Mucosa of stomach (tissue), 1 donor: ENCODE measurements around the gene PKNOX2.

Source experiments
- H3K27me3 ChIP-seq: one replicate; pipeline ENCODE4 v1.7.0; 2013; ENCODE audit warnings: mild to moderate bottlenecking, low read length; ENCODE audit not compliant: control insufficient read depth, insufficient read depth
- H3K36me3 ChIP-seq: one replicate; pipeline ENCODE4 v1.7.0; 2013; ENCODE audit warnings: low read length; ENCODE audit not compliant: control insufficient read depth, insufficient read depth
- H3K4me1 ChIP-seq: one replicate; pipeline ENCODE4 v1.7.0; 2013; ENCODE audit warnings: mild to moderate bottlenecking, low read length; ENCODE audit not compliant: control insufficient read depth, insufficient read depth
- H3K4me3 ChIP-seq: one replicate; pipeline ENCODE4 v1.7.0; 2013; ENCODE audit warnings: low read length
- H3K9ac ChIP-seq: one replicate; pipeline ENCODE4 v1.7.0; 2013; ENCODE audit warnings: mild to moderate bottlenecking, low read length, moderate library complexity
- H3K9me3 ChIP-seq: one replicate; pipeline ENCODE4 v1.7.0; 2013; ENCODE audit warnings: mild to moderate bottlenecking, low read length, moderate library complexity; ENCODE audit not compliant: control insufficient read depth
- donor health status: Pancreatic carcinoma.

Gene PKNOX2

GRCh38 chr11:125407046-125407445 lies 242.5 kb downstream of the PKNOX2 start:
- H3K27me3 ChIP-seq: peaks cover 26% of the 10 kb centered on the region
- no peak overlapping the region for H3K9ac ChIP-seq
- H3K9me3 ChIP-seq: no peaks in the 10 kb centered on the region
- H3K36me3 ChIP-seq: no peaks in the 10 kb centered on the region
- no peak overlapping the region for H3K4me3 ChIP-seq
- H3K4me1 ChIP-seq: peaks cover 5% of the 10 kb centered on the region

GRCh38 chr11:125408311-125408711 lies 243.8 kb downstream of the PKNOX2 start:
- Histone ChIP-seq H3K9ac (no peak overlapping the region), H3K36me3 (no peaks in the 10 kb centered on the region), H3K4me1 (peaks cover 5% of the 10 kb centered on the region), H3K4me3 (no peak overlapping the region), H3K9me3 (no peaks in the 10 kb centered on the region), H3K27me3 (peaks cover 26% of the 10 kb centered on the region)

- no peaks in the 10 kb centered on the region for H3K4me1 ChIP-seq
- no peak overlapping the region for H3K4me3 ChIP-seq
- peaks cover 18% of the 10 kb centered on the region for H3K27me3 ChIP-seq
Observed at GRCh38 chr11:125410091-125410490, 245.5 kb downstream of the PKNOX2 start.

GRCh38 chr11:125412177-125412496 lies 247.6 kb downstream of the PKNOX2 start:
- peaks cover 4% of the 10 kb centered on the region for H3K27me3 ChIP-seq
- H3K36me3 ChIP-seq: no peaks in the 10 kb centered on the region
- H3K4me3 ChIP-seq: no peak overlapping the region
- no peaks in the 10 kb centered on the region for H3K9me3 ChIP-seq
- no peak overlapping the region for H3K9ac ChIP-seq
- no peaks in the 10 kb centered on the region for H3K4me1 ChIP-seq

More at GRCh38 chr11:125410091-125410490, 245.5 kb downstream of the PKNOX2 start:
- Histone ChIP-seq H3K9ac (no peak overlapping the region), H3K36me3 (no peaks in the 10 kb centered on the region), H3K9me3 (no peaks in the 10 kb centered on the region)

GRCh38 chr11:125412509-125412908 lies 248.0 kb downstream of the PKNOX2 start:
- Histone ChIP-seq H3K4me3 (no peak overlapping the region), H3K27me3 (peaks cover 4% of the 10 kb centered on the region), H3K9me3 (no peaks in the 10 kb centered on the region), H3K9ac (no peak overlapping the region), H3K4me1 (no peaks in the 10 kb centered on the region), H3K36me3 (no peaks in the 10 kb centered on the region)

GRCh38 chr11:125413226-125413625 lies 248.7 kb downstream of the PKNOX2 start:
- Histone ChIP-seq H3K4me1 (no peaks in the 10 kb centered on the region), H3K9ac (no peak overlapping the region), H3K27me3 (peaks cover 4% of the 10 kb centered on the region), H3K36me3 (no peaks in the 10 kb centered on the region), H3K9me3 (no peaks in the 10 kb centered on the region), H3K4me3 (no peak overlapping the region)

GRCh38 chr11:125414121-125414520 lies 249.6 kb downstream of the PKNOX2 start:
- Histone ChIP-seq H3K36me3 (no peaks in the 10 kb centered on the region), H3K4me1 (no peaks in the 10 kb centered on the region), H3K9ac (no peak overlapping the region), H3K9me3 (no peaks in the 10 kb centered on the region), H3K27me3 (peaks cover 4% of the 10 kb centered on the region), H3K4me3 (no peak overlapping the region)

GRCh38 chr11:125416981-125417935 lies 252.7 kb downstream of the PKNOX2 start:
- H3K9ac ChIP-seq: no peak overlapping the region
- no peaks in the 10 kb centered on the region for H3K36me3 ChIP-seq
- no peak overlapping the region for H3K4me3 ChIP-seq
- H3K4me1 ChIP-seq: no peaks in the 10 kb centered on the region
- H3K9me3 ChIP-seq: no peaks in the 10 kb centered on the region
- no peaks in the 10 kb centered on the region for H3K27me3 ChIP-seq

- Histone ChIP-seq H3K9me3 (no peaks in the 10 kb centered on the region), H3K27me3 (no peaks in the 10 kb centered on the region), H3K4me3 (no peak overlapping the region), H3K9ac (no peak overlapping the region), H3K4me1 (no peaks in the 10 kb centered on the region), H3K36me3 (no peaks in the 10 kb centered on the region)
Observed at GRCh38 chr11:125418396-125418795, 253.8 kb downstream of the PKNOX2 start.

GRCh38 chr11:125422681-125423080 lies 258.1 kb downstream of the PKNOX2 start:
- Histone ChIP-seq H3K9me3 (no peaks in the 10 kb centered on the region), H3K4me3 (no peak overlapping the region), H3K4me1 (no peaks in the 10 kb centered on the region), H3K9ac (no peak overlapping the region), H3K27me3 (no peaks in the 10 kb centered on the region), H3K36me3 (no peaks in the 10 kb centered on the region)

GRCh38 chr11:125423247-125423849 lies 258.8 kb downstream of the PKNOX2 start:
- Histone ChIP-seq H3K4me1 (no peaks in the 10 kb centered on the region), H3K36me3 (no peaks in the 10 kb centered on the region), H3K9ac (no peak overlapping the region), H3K27me3 (no peaks in the 10 kb centered on the region), H3K4me3 (no peak overlapping the region), H3K9me3 (no peaks in the 10 kb centered on the region)

- no peaks in the 10 kb centered on the region for H3K27me3 ChIP-seq
- no peaks in the 10 kb centered on the region for H3K36me3 ChIP-seq
- no peak overlapping the region for H3K4me3 ChIP-seq
- H3K9me3 ChIP-seq: no peaks in the 10 kb centered on the region
- H3K9ac ChIP-seq: no peak overlapping the region
- no peaks in the 10 kb centered on the region for H3K4me1 ChIP-seq
Observed at GRCh38 chr11:125425601-125426000, 261.1 kb downstream of the PKNOX2 start.
